HL-60/S4 treated with phorbol 12-myristate 13-acetate at 8.2 ng/mL for 4 days and 3 days (cell line): Measurements from ENCODE around the gene WWOX.

Source experiments
- in situ Hi-C: fragments of 300-500 bp; cut with MboI; formaldehyde crosslinking; loops from 2 replicates; pipeline ENCODE4 v1.15.0; 2022; ENCODE audit warnings: low sequenced_read_pairs

WWOX gene

DNA sequence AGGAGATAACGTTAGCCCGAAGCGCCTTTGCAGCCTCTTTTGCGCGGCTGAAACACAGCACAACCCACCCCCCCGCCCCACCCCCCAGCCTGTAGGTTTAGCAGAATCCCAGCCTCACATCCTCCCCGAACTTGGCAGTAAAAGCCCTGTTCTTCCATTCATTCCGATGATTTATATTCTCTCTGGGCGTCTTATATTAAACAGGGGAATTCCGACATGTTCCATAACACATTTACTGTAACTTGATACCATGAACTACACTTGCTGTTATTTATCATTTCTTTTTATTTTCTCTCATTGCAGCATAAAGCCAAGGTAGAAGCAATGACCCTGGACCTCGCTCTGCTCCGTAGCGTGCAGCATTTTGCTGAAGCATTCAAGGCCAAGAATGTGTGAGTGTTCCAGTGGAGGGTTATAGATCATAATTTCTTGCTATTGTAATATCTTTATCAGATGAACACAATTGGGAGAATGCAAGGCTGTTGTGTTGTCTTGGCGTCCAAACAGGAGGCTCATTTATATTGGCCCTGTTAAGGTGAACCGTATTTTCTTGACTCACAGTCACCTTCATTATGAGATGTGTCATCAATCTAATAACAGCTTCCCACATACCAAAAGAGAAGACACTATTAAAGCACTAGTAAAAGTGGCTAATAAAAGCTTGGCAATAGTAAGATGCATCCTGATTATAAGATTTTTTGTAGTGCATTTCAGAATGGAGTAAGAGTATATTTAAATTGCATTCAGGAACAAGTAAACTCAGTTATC lies 287.3 kb downstream of the WWOX start:
- in situ Hi-C loops = no loop called here

DNA sequence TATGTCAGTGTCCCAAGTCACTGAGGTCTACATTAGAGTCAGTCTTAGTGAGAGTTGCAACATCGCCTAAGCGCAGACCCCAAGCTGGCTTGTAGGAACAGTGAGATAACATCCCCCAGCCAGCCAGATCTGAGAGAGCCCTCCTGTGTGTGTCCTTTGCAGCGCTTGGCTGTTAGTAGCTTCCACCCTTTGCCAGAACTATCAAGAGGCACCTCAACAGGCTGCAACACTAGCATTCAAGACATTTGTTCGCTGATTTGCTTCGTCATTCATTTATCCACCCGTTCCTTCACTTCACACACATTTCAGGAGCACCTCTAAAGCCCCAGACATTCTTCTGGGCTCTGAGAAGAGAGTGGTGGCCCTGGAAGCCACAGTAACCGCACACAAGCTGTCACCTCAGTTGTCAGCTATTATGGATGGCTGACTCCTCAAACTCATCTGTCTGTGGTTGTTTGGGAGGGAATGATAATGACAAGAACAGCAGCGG lies 289.6 kb downstream of the WWOX start:
- in situ Hi-C loops = no loop called here

DNA sequence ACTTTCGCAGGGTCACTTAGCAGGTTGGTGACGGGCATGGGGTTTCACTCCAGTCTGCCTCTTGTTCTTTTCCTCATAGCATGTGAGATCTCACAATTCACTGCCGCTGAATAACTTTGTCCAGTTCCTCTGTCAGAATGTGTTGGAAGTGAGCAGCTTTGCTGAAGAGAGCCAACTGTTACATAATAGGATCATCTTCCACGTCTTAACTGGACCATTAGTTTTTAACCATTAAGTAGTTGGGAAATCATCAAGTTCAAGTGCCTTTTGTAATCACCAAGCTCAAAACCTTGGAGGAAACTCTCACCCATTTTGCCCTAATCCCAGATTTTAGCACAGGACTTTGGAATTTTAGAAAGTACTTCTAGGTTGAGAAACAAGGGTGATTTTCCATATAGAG lies 290.6 kb downstream of the WWOX start:
- in situ Hi-C loops = no loop called here

DNA sequence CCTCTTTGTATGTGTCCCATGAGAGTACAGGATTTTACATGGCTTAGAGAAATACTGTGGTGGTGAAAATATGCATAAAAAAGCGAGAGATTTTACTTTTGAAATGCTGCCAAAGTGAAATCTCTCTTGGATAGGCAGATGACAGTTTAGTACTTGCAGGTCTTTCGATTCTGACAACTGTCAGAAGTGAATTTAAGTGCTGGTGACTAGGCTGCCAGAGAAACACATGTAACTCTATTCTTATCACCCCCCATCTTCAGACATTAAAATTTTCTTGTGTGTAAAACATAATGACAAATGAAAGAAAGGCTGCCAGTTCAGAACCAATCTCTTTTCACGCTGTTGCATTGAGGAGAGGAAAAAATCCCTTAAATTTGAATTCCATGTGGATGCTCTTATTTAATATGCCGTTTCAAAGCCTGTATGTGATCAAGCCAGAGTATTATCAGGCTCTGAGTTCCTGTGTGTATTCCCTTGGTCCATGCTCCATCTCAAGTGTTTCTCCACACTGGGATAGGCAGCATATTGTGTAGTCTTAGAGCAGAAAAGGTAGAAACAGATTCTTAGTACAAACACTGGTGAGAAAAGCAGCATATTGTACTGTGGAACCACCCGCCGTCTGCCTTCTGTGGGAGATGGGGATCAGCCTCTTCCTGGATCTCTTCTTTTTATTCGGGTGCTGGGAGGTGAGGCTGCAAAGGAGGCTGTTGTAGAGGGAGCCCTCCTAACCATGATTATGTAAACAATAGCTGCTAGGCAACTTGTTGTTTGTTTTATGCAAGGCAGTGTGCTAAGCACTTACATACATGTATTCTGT lies 291.3 kb downstream of the WWOX start:
- in situ Hi-C loops = no loop called here

DNA sequence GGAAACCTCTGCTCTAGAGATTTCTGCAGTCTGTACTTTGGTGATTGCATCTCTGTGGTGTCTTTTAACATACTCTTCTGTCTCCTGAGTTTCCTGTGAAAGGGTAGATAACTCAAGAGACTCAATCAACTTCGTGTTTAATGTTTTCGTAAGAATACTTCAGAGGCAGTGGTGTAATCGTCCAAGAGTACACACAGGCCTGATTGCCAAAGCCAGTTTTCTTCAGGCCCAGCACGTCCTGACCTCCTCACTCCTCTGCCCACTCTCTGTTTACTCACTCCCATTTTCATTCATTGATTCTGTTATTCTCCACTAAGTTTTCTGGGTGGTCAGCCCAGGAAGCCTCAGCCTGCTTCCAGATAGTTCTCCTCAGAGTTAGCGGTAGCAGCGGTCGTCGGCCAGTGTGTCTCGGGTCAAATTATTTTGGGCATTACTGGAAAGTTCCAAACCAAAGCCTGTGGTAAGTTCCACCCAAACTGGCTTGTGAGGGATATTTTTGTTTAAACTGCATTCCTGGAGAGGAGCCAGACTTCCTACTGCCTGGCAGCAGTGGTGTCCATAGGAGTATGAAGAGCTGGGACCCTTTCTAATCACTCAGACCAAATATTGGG lies 293.2 kb downstream of the WWOX start:
- in situ Hi-C loops = no loop called here

DNA sequence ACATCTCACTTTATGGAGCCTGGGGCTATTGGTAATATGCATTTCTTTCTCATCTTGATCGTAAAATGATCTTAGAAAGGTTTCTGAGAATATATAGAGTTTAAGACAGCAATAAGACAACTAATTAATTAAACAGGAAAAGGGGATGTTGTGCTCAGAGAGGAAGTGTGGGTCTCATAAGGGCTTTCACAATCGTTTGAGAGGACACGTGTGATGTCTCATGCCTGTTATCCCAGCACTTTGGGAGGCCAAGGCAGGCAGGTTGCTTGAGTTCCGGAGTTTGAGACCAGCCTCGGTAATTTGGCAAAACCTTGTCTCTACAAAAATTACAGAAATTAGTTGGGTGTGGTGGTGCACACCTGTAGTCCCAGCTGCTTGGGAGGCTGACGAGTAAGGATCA lies 295.6 kb downstream of the WWOX start:
- in situ Hi-C loops = no loop called here

DNA sequence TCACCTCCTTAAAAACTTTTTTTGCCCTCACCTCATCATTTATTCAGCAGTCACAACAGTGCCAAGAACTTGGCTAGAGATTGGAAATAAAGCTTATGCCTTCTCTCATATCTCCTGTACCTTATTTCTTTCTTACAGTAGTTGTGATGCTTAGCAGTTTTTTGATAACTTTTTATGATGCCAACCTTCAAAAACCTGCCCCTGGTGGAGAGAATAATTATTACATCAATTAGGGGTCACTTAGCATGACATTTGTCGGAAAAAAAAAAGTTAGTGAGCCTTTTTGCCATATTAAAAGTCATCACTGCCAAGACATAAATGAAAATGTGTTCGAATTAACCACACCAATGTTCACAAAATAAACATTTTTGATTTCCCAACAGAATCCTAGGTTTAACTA lies 296.6 kb downstream of the WWOX start:
- in situ Hi-C loops = no loop called here

DNA sequence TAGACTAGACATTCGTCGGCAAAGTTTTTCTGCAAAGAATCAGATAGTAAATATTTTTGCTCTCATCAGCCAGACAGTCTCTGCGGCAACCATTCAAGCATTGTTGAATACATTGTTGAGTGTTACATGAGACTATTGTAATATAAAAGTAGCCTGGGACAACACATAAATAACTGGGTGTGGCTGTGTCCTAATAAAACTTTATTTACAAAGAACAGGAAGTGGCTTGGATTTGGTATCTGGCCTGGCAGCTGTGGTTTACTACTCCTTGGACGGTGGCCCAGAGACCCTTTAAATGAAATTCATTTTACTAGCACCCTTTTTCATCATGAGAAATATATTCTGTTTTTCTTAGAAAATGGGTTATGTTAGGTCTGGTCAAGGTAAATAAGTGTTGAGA lies 297.2 kb downstream of the WWOX start:
- in situ Hi-C loops = no loop called here

DNA sequence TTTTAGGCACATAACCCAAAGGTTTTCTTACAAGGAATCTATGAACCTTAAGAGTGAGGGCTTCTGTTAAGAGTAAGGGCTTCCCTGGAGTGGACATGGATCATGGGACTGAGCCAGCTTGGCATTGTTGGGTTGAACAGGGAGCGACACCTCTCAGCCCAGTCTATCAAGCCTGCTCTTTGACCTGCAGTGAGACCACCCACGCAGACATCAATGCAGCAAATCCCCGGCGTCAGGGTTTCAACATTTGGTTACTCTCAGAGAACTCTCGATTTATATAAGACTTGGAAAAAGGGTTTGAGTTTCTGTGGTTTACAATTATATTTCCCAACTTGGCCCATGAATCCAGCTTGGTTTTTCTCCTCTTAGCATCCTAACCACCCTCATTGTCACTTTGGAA lies 299.9 kb downstream of the WWOX start:
- in situ Hi-C loops = no loop called here

DNA sequence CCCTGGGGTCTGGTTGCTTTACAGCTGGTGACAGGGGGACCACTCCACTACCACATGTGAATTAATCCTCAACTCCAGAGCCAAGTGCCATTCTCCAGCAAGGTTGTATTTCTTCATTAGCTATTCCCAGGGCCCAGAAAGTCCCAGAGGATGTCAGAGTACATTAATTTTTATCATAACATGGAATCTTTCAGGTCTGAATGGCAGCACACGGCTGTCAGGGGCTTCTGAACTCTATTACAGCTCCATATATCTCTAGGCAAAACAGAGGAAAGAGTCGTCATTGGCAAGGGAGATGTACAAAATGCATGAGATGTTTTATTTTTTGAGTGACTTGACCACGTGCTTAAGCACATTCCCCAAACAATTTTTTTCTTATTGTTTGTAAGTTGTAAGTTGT lies 303.4 kb downstream of the WWOX start:
- in situ Hi-C loops = no loop called here

DNA sequence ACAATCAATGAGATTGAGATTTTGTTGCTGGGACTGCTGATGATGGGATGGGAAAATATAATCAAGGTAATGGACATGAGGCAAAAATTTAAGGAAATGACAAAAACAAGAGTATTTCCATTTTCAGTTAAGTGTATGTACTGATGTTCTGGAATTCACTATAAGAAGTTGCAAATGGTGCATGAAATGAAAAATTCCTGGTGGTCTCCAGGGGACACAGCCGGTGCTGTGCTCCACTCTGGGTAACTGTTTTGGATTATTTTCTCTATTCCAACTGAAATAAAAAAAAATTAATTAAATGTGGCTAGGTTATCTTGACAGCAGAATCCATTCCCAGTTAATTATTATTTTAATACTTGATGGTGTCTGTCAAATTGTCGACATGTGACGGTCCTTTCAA lies 305.6 kb downstream of the WWOX start:
- in situ Hi-C loops = no loop called here

DNA sequence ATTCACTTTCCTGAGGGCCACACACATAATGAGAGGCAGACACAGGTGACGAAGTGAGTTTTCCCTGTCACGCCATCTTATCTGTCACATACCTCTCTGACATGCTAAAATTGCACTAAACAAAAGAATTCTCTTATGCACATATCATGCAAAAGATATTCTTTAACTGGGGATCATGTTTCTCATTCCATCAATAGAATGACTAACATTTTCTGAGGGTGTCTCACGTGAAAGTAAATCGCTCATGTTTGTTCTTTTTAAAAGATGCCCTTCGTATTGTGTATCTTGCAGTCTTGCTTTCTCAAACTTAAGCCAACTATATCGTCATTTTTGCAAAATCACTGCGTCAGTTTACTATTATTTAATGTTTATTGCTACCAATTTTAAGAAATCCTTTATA lies 306.4 kb downstream of the WWOX start:
- in situ Hi-C loops = no loop called here

DNA sequence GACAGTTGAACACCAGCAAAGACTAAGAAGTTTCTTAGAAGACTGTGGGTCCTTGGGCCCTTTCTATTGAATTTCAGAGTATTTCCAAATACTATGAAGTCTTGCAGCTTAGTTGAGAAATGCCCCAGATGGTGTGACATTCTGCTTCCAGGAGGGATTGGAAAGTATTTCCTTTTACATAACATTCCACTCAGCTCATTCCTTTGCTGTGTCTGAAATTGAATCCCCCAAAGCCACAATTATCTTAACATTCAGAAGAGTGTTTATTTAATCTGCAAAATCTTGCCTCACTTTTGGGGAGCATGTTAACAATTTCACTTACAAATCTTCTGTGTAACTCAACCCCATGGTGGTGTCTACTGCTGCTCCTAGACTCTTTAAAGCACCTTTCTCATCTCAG lies 307.7 kb downstream of the WWOX start:
- in situ Hi-C loops = no loop called here

DNA sequence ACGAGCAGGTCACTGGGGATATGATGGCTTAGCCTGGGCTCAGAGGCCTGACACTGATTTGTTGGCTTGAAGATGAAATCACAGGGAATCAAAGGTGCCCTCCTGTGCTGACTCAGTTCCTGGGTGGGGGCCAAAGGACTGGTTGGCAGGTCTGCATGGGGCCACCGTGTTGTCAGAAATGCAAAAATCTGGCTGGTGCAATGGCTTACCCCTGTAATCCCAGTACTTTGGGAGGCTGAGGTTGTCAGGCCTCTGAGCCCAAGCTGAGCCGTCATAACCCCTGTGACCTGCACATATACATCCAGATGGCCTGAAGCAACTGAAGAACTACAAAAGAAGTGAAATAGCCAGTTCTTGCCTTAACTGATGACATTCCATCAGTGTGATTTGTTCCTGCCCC lies 314.2 kb downstream of the WWOX start:
- in situ Hi-C loops = no loop called here

DNA sequence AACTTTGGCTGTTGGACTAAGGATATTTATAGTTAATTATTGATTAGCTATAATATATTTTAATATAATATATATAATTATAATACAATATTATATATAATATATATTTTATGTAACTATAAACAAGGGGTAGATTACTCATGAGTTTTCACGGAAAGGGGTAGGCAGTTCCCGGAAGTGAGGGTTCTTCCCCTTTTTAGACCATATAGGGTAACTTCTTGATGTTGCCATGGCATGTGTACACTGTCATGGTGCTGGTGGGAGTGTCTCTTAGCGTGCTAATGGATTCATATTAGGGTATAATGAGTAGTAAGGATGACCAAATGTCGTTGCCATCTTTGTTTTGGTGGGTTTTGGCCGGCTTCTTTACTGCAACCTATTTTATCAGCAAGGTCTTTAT lies 315.6 kb downstream of the WWOX start:
- in situ Hi-C loops = no loop called here

DNA sequence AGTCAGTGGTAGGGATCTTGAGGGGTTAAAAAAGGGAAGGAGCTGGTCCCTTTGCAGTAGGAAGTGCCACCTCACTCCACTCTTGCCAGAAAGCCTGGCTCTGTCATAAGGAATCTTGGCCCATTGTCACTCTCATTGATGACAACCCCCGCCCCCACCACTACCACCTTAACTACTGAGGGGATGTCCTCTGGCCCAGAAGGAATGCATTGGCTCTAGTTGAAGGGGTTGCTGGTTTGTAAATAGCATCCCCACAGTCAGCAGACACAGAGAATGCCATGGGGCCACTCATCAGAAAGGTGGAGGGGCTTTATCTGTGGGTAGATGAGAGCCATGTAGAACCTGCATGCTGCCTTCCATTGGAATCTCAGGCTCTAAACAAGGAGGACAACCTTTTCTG lies 316.2 kb downstream of the WWOX start:
- in situ Hi-C loops = no loop called here

DNA sequence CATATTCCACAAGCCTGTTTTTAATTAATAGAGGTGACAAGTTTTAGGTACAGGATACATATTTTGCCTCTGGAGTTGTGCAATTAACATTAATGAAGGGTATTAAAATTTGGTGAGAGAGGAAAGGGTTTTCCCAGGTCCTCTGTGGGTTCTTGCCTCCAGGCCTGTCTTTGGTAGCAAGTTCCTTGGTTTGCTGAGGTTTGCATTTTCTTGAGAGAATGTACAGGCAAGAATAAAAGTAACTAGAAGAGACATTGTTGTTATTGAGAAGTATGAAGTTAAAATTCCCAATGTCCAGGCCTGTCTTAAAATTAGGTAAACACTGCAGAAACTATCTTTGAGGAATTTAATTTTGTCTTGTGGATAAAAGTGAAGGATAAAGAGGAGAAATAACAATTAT lies 316.9 kb downstream of the WWOX start:
- in situ Hi-C loops = no loop called here

DNA sequence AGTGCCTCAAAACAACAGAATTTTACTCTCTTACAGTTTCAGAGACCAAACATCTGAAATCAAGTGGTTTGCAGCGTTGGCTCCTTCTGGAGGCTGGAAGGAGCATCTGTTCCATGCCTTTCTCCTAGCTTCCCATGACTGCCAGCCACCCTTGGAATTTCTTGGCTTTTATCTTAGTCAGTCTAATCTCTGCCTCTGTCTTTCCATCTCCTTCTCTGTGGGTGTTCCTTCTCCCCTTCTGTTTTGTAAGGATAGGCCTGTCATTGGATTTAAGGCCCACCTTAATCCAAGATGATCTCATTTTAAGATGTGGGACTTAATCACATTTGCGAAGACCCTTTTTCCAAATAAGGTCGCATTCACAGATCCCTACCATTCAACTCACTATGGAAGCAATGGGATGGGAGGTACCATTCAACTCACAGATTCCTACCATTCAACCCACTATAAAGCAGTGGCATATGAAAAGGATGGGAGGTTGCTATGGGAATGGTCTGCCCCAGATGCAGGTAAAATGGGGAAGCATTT lies 321.8 kb downstream of the WWOX start:
- in situ Hi-C loops = no loop called here

DNA sequence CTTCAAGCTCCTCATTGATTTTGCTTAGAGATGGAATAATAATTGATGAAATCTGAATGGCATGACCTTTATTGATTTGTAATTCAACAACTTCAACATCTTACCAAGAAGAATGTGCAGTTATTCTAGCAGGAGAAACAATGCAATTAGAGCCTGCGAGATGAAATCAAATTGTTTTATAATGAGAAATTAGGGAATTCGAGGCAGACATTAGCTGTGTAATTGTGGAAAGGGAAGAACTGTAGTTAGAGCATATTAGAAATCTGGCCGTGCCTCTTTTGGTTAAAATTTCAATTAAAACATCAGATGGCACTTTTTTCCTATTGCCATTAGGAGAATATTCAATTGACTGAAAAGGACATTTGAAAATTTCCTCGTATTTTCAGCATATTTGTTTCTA lies 325.8 kb downstream of the WWOX start:
- in situ Hi-C loops = no loop called here

DNA sequence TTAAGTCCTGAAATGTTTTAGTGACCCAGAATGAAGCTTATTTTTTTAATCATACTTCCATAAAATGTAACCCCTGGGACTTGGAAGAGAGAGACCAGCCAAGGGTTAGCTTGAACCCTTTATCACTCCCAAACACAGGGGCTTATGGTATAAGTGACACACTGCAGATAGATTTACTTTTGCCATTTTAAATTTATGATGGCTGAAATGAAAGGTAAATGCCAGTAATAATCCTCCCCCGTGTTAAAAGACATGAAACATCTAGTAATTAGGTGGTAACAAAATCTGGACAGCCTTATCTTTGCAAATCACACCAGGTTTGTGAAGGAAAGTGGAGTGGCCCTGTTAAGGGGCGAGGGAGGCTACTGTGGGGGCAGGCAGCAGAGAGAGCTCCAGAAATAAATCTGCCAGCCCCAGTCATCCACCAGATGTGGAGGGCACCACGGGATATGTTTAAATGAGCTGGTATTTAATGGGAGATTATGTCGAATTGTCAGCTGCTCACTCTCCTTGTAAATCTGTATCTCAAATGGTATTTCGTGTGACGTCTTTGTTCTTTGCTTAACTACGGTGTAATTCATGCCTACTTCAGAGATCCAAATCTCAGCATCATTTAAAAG lies 326.5 kb downstream of the WWOX start:
- in situ Hi-C loops = no loop called here

DNA sequence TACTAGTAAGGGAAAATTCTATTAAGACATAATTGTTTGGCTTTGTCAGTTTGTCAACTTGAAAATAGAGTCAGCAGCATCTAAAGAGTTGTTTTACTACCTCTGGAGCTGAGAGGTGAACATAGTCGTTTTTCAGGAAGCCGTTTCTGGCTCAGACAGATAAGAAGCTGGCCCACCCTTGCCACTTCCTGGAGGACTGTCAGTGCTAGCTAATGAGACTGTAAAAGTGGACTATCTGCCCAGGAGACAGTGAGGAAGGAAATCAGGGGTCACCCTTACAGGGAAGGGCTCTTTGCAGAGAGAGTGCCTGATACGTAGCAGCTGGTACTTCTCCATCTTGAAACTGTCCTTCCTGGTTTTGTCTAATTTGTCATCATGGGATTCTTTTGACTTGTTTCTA lies 328.7 kb downstream of the WWOX start:
- in situ Hi-C loops = no loop called here
